Liver (tissue), 9 donors: ENCODE data around the gene AIG1. TPM values are rescaled to one million over a fixed set of nuclear protein-coding genes. Genes with fewer than 3 reads are reported as not detected.

Experiments
- DNase-seq: peaks from one replicate; pipeline ENCODE4 v3.0.0-alpha.2; 2017; ENCODE audit warnings: low spot score
- H3K27ac ChIP-seq, 2 donors: one replicate each; pipeline ENCODE4 v1.7.0; 2013; ENCODE audit warnings: inconsistent platforms in 2 of 2, low read length in 2 of 2, control low read depth in 1 of 2, low read depth in 1 of 2, mild to moderate bottlenecking in 1 of 2
- H3K27me3 ChIP-seq, 4 donors: one replicate each; pipeline versions ENCODE4 v1.6.1 to v1.7.0; 2013; ENCODE audit warnings: low read length in 3 of 4, inconsistent platforms in 1 of 4, mild to moderate bottlenecking in 1 of 4, moderate library complexity in 1 of 4; ENCODE audit not compliant: control insufficient read depth in 4 of 4, insufficient read depth in 4 of 4
- H3K36me3 ChIP-seq, 4 donors: one replicate each; pipeline versions ENCODE4 v1.6.1 to v1.7.0; 2013; ENCODE audit warnings: low read length in 3 of 4, mild to moderate bottlenecking in 3 of 4, low read depth in 1 of 4, moderate library complexity in 1 of 4; ENCODE audit not compliant: control insufficient read depth in 4 of 4, insufficient read depth in 3 of 4
- H3K4me1 ChIP-seq, 4 donors: one replicate each; pipeline versions ENCODE4 v1.6.1 to v1.7.0; 2013; ENCODE audit warnings: low read length in 3 of 4, mild to moderate bottlenecking in 3 of 4, moderate library complexity in 1 of 4; ENCODE audit not compliant: control insufficient read depth in 4 of 4, insufficient read depth in 4 of 4
- H3K4me3 ChIP-seq, 3 donors: one replicate each; pipeline versions ENCODE4 v1.6.1 to v1.7.0; 2013; ENCODE audit warnings: low read length in 3 of 3, control low read depth in 1 of 3, low read depth in 1 of 3, mild to moderate bottlenecking in 1 of 3
- H3K9ac ChIP-seq, 2 donors: one replicate each; pipeline ENCODE4 v1.7.0; 2013; ENCODE audit warnings: low read length in 2 of 2, mild to moderate bottlenecking in 2 of 2, moderate library complexity in 2 of 2, control low read depth in 1 of 2, low read depth in 1 of 2
- H3K9me3 ChIP-seq, 4 donors: one replicate each; pipeline versions ENCODE4 v1.6.1 to v1.7.0; 2013; ENCODE audit warnings: low read length in 3 of 4; ENCODE audit not compliant: control insufficient read depth in 4 of 4
- ATF3 ChIP-seq: IDR thresholded peaks from 2 replicates; pipeline ENCODE4 v1.6.1; 2016; ENCODE audit warnings: antibody characterized with exemption
- CTCF ChIP-seq: fragments of 150-350 bp; IDR thresholded peaks from 2 replicates; pipeline ENCODE4 v1.5.1; 2017; ENCODE audit warnings: improper control_type of control experiment, low read depth, low read length; ENCODE audit not compliant: missing input control
- EGR1 ChIP-seq, 2 donors: IDR thresholded peaks; 2 replicates each; pipeline ENCODE4 v1.6.1; 2016 to 2018; ENCODE audit warnings: antibody characterized with exemption in 2 of 2, low read depth in 2 of 2
- FOXA1 ChIP-seq: IDR thresholded peaks from 2 replicates; pipeline ENCODE4 v1.6.1; 2016; ENCODE audit warnings: antibody characterized with exemption
- FOXA2 ChIP-seq: IDR thresholded peaks from 2 replicates; pipeline ENCODE4 v1.6.1; 2016; ENCODE audit warnings: antibody characterized with exemption
- GABPA ChIP-seq, 2 donors: IDR thresholded peaks in 1 of 2; conservative IDR thresholded peaks in 1 of 2; 2 replicates each; pipeline ENCODE4 v1.6.1; 2016; ENCODE audit warnings: antibody characterized with exemption in 2 of 2, mild to moderate bottlenecking in 1 of 2, moderate library complexity in 1 of 2
- HNF4A ChIP-seq, 2 donors: conservative IDR thresholded peaks; 2 replicates each; pipeline ENCODE4 v1.6.1; 2016; ENCODE audit warnings: antibody characterized with exemption in 2 of 2, mild to moderate bottlenecking in 2 of 2
- HNF4G ChIP-seq: IDR thresholded peaks from 2 replicates; pipeline ENCODE4 v1.6.1; 2016; ENCODE audit warnings: antibody characterized with exemption
- JUND ChIP-seq, 2 donors: IDR thresholded peaks; 2 replicates each; pipeline ENCODE4 v1.6.1; 2016; ENCODE audit warnings: antibody characterized with exemption in 2 of 2
- MAX ChIP-seq: IDR thresholded peaks from 2 replicates; pipeline ENCODE4 v1.6.1; 2016; ENCODE audit warnings: antibody characterized with exemption
- NR2F2 ChIP-seq: IDR thresholded peaks from 2 replicates; pipeline ENCODE4 v1.6.1; 2016; ENCODE audit warnings: antibody characterized with exemption
- RAD21 ChIP-seq, 2 donors: IDR thresholded peaks; 2 replicates each; pipeline ENCODE4 v1.6.1; 2016; ENCODE audit warnings: antibody characterized with exemption in 2 of 2, mild to moderate bottlenecking in 2 of 2
- REST ChIP-seq: IDR thresholded peaks from 2 replicates; pipeline ENCODE4 v1.6.1; 2016; ENCODE audit warnings: antibody characterized with exemption, mild to moderate bottlenecking
- RXRA ChIP-seq, 2 donors: IDR thresholded peaks; 2 replicates each; pipeline ENCODE4 v1.6.1; 2017 to 2018; ENCODE audit warnings: antibody characterized with exemption in 2 of 2, mild to moderate bottlenecking in 1 of 2
- SP1 ChIP-seq: IDR thresholded peaks from 2 replicates; pipeline ENCODE4 v1.6.1; 2018; ENCODE audit warnings: antibody characterized with exemption, mild to moderate bottlenecking
- TAF1 ChIP-seq: conservative IDR thresholded peaks from 2 replicates; pipeline ENCODE4 v1.6.1; 2016; ENCODE audit warnings: antibody characterized with exemption, mild to moderate bottlenecking
- YY1 ChIP-seq: IDR thresholded peaks from 2 replicates; pipeline ENCODE4 v1.6.1; 2016; ENCODE audit warnings: antibody characterized with exemption, mild to moderate bottlenecking
- ZBTB33 ChIP-seq: IDR thresholded peaks from 2 replicates; pipeline ENCODE4 v1.6.1; 2016; ENCODE audit warnings: antibody characterized with exemption
- WGBS: extraction: QIAGEN DNeasy Blood & Tissue Kit; methylation state at CpG from one replicate; pipeline ENCODE4 v1.1.7; 2013; 5-methylcytosine and 5-hydroxymethylcytosine counted together
- polyA plus RNA-seq, 2 donors: library from polyadenylated mRNA; stranded (reverse) in 1 of 2; unstranded in 1 of 2; fragments of 200-250 nt in 1 of 2; fragments of >200 nt in 1 of 2; fragmentation: Nextera tagmentation in 1 of 2; extraction: Ambion mirVana in 1 of 2; gene quantifications; one replicate each; pipeline versions ENCODE4 v1.2.1 to v1.2.3, GENCODE V29; 2013 to 2015
- total RNA-seq, 2 donors: library from RNA; depleted of rRNA; stranded (reverse); fragments of >200 nt; gene quantifications; one replicate each; pipeline ENCODE4 v1.2.3, GENCODE V29; 2014
- donor health status: healthy.
- donor health status: healthy.
- donor health status: healthy.
- donor health status: healthy.
- donor health status: healthy.

Gene AIG1
- total and polyA plus RNA-seq, 4 donors: 74.8 to 169 (median 121) TPM

- Histone ChIP-seq H3K9me3 (no peaks in the 10 kb centered on the region), H3K27me3 (no peaks in the 10 kb centered on the region), H3K4me1 (no peaks in the 10 kb centered on the region), H3K9ac (no peak overlapping the region), H3K4me3 (no peak overlapping the region), H3K27ac (no peak overlapping the region), H3K36me3 (peaks cover 0 to 9% (median 4%) of the 10 kb centered on the region in 4 donors)
- TF ChIP-seq MAX: no peak
- TF ChIP-seq RAD21 (IDR thresholded peaks at IDR 0.05): no peak
- TF ChIP-seq GABPA (IDR thresholded peaks at IDR 0.05 in 1 of 2, conservative IDR thresholded peaks at IDR 0.05 in 1 of 2): no peak
- no peak for TF ChIP-seq HNF4G
- TF ChIP-seq RXRA (IDR thresholded peaks at IDR 0.05): no peak
- no peak for TF ChIP-seq REST
- TF ChIP-seq NR2F2: no peak
- TF ChIP-seq FOXA2: no peak
- no peak for TF ChIP-seq JUND (IDR thresholded peaks at IDR 0.05)
- WGBS: 90% methylated on average over 10 of the region's 10 CpGs
- no peak for DNase-seq
Observed at GRCh38 chr6:143195349-143195845, 134.7 kb downstream of the AIG1 start.

- no peak overlapping the region for H3K27ac ChIP-seq
- H3K36me3 ChIP-seq: peaks cover 0 to 9% (median 3%) of the 10 kb centered on the region in 4 donors
- 87% methylated on average over 5 of the region's 5 CpGs for WGBS
- H3K4me1 ChIP-seq: no peaks in the 10 kb centered on the region
- no peaks in the 10 kb centered on the region for H3K27me3 ChIP-seq
- no peak overlapping the region for H3K9ac ChIP-seq
- H3K4me3 ChIP-seq: no peak overlapping the region
- no peaks in the 10 kb centered on the region for H3K9me3 ChIP-seq
- DNase-seq: no peak
- TF ChIP-seq HNF4G (no peak), JUND (IDR thresholded peaks at IDR 0.05) (no peak), CTCF (no peak), HNF4A (conservative IDR thresholded peaks at IDR 0.05) (no peak), TAF1 (no peak), EGR1 (IDR thresholded peaks at IDR 0.05; ENCODE audit: low read depth in 2 of 2) (no peak), MAX (no peak), RXRA (IDR thresholded peaks at IDR 0.05) (no peak), REST (no peak), ZBTB33 (no peak), ATF3 (no peak), FOXA1 (no peak), FOXA2 (no peak), GABPA (IDR thresholded peaks at IDR 0.05 in 1 of 2, conservative IDR thresholded peaks at IDR 0.05 in 1 of 2) (no peak), NR2F2 (no peak), YY1 (no peak), RAD21 (IDR thresholded peaks at IDR 0.05) (no peak), SP1 (no peak)
Observed at GRCh38 chr6:143196525-143197225, 136.0 kb downstream of the AIG1 start.
